ENCODE measurements around the gene NUTM1. TPM values are rescaled to one million over a fixed set of nuclear protein-coding genes. Genes with fewer than 3 reads are reported as not detected.

The NUTM1 gene
- total and polyA plus RNA-seq, 8 donors, result 0.15 TPM; not detected in 7

GRCh38 chr15:34304613-34305012, 38.5 kb upstream of the NUTM1 start:
- intact Hi-C loops (cut with DNase I; ENCODE audit: low total_unique reads), result no loop called here
- Histone ChIP-seq H3K27ac (no peak overlapping the region), H3K9me3 (no peaks in the 10 kb centered on the region), H3K36me3 (peaks cover 0 to 6% (median 0%) of the 10 kb centered on the region in 4 donors), H3K4me3 (no peak overlapping the region), H3K27me3 (no peaks in the 10 kb centered on the region), H3K4me1 (no peaks in the 10 kb centered on the region)
- no peak for TF ChIP-seq CTCF (IDR thresholded peaks at IDR 0.05)
- no peak for TF ChIP-seq POLR2A (IDR thresholded peaks at IDR 0.05)
- no peak for TF ChIP-seq POLR2AphosphoS5 (IDR thresholded peaks at IDR 0.05)
- no peak for TF ChIP-seq EP300 (IDR thresholded peaks at IDR 0.05)
- no peak for DNase-seq

- DNase-seq, result no peak
- TF ChIP-seq CTCF (IDR thresholded peaks at IDR 0.05) (no peak), POLR2A (IDR thresholded peaks at IDR 0.05) (no peak)
- 91 to 100% (median 96%) methylated on average over 1 of the region's 1 CpG for WGBS, 5 donors
- H3K4me3 ChIP-seq, result no peak overlapping the region
- H3K36me3 ChIP-seq, result peaks cover 0 to 11% (median 8%) of the 10 kb centered on the region in 4 donors
- H3K27me3 ChIP-seq, result no peaks in the 10 kb centered on the region
- H3K9me3 ChIP-seq, result no peaks in the 10 kb centered on the region
- intact Hi-C loops (cut with DNase I; ENCODE audit: low total_unique reads), result no loop called here
- peaks cover 0 to 8% (median 2%) of the 10 kb centered on the region in 4 donors for H3K4me1 ChIP-seq
- no peak overlapping the region for H3K27ac ChIP-seq
Measured at GRCh38 chr15:34311563-34311962, 31.6 kb upstream of the NUTM1 start.

- H3K4me1 ChIP-seq, result peaks cover 0 to 33% (median 19%) of the 10 kb centered on the region in 4 donors
- H3K36me3 ChIP-seq, result peaks cover 0 to 11% (median 5%) of the 10 kb centered on the region in 4 donors
- H3K9me3 ChIP-seq, result no peaks in the 10 kb centered on the region
- no peak for DNase-seq
- intact Hi-C loops (cut with DNase I; ENCODE audit: low total_unique reads), result no loop called here
- H3K27ac ChIP-seq, result no peak overlapping the region
- TF ChIP-seq CTCF (IDR thresholded peaks at IDR 0.05) (no peak), EP300 (IDR thresholded peaks at IDR 0.05) (no peak), POLR2A (IDR thresholded peaks at IDR 0.05) (no peak), POLR2AphosphoS5 (IDR thresholded peaks at IDR 0.05) (no peak)
- H3K27me3 ChIP-seq, result no peaks in the 10 kb centered on the region
- WGBS, 5 donors, result 77 to 88% (median 86%) methylated on average over 3 of the region's 3 CpGs
- H3K4me3 ChIP-seq, result no peak overlapping the region
Measured at GRCh38 chr15:34314491-34315490, 28.3 kb upstream of the NUTM1 start.

- peak; percentile 67 to 87 for DNase-seq
- 3 to 8% (median 4%) methylated on average over 10 of the region's 10 CpGs for WGBS, 5 donors
- TF ChIP-seq EP300 (IDR thresholded peaks at IDR 0.05) (no peak), POLR2A (IDR thresholded peaks at IDR 0.05) (no peak), CTCF (IDR thresholded peaks at IDR 0.05) (no peak), POLR2AphosphoS5 (IDR thresholded peaks at IDR 0.05) (peak; percentile 20 to 92 (median 71))
- intact Hi-C loops (cut with DNase I; ENCODE audit: low total_unique reads), result no loop called here
- Histone ChIP-seq H3K9me3 (no peaks in the 10 kb centered on the region), H3K27me3 (no peaks in the 10 kb centered on the region), H3K27ac (peak overlapping the region in 4 of 5 donors; percentile 5 to 74 (median 70)), H3K4me3 (peak overlapping the region; percentile 46 to 51 (median 48)), H3K4me1 (peaks cover 0 to 33% (median 19%) of the 10 kb centered on the region in 4 donors), H3K36me3 (peaks cover 0 to 10% (median 3%) of the 10 kb centered on the region in 4 donors)
Measured at GRCh38 chr15:34318277-34319079, 24.6 kb upstream of the NUTM1 start.
